ENCODE data around the gene GAB2.

Gene GAB2

GRCh38 chr11:78351979-78352841 is 65.4 kb downstream of the GAB2 start:
- in situ Hi-C loops (cut with HindIII; ENCODE audit: low pct_ligation_motif_present, low pct_unique_long_range_greater_than_20kb, low sequenced_read_pairs): no loop called here
- no peak for DNase-seq

- DNase-seq: no peak
- in situ Hi-C loops (cut with HindIII; ENCODE audit: low pct_ligation_motif_present, low pct_unique_long_range_greater_than_20kb, low sequenced_read_pairs): no loop called here
These were observed 66.4 kb downstream of the GAB2 start for GRCh38 chr11:78351193-78351592.

- no peak for DNase-seq
- in situ Hi-C loops (cut with HindIII; ENCODE audit: low pct_ligation_motif_present, low pct_unique_long_range_greater_than_20kb, low sequenced_read_pairs): no loop called here
These were observed 66.9 kb downstream of the GAB2 start for GRCh38 chr11:78350646-78351165.

GRCh38 chr11:78350091-78350645 is 67.5 kb downstream of the GAB2 start:
- no peak for DNase-seq
- in situ Hi-C loops (cut with HindIII; ENCODE audit: low pct_ligation_motif_present, low pct_unique_long_range_greater_than_20kb, low sequenced_read_pairs): no loop called here

GRCh38 chr11:78349624-78350023 is 68.0 kb downstream of the GAB2 start:
- in situ Hi-C loops (cut with HindIII; ENCODE audit: low pct_ligation_motif_present, low pct_unique_long_range_greater_than_20kb, low sequenced_read_pairs): no loop called here
- DNase-seq: no peak

- DNase-seq: no peak
- in situ Hi-C loops (cut with HindIII; ENCODE audit: low pct_ligation_motif_present, low pct_unique_long_range_greater_than_20kb, low sequenced_read_pairs): no loop called here
These were observed 68.5 kb downstream of the GAB2 start for GRCh38 chr11:78349114-78349513.

- in situ Hi-C loops (cut with HindIII; ENCODE audit: low pct_ligation_motif_present, low pct_unique_long_range_greater_than_20kb, low sequenced_read_pairs): no loop called here
- DNase-seq: no peak
These were observed 69.7 kb downstream of the GAB2 start for GRCh38 chr11:78347956-78348355.

- in situ Hi-C loops (cut with HindIII; ENCODE audit: low pct_ligation_motif_present, low pct_unique_long_range_greater_than_20kb, low sequenced_read_pairs): no loop called here
- no peak for DNase-seq
These were observed 70.8 kb downstream of the GAB2 start for GRCh38 chr11:78346799-78347198.

GRCh38 chr11:78345450-78345849 is 72.2 kb downstream of the GAB2 start:
- in situ Hi-C loops (cut with HindIII; ENCODE audit: low pct_ligation_motif_present, low pct_unique_long_range_greater_than_20kb, low sequenced_read_pairs): no loop called here
- DNase-seq: no peak

- no peak for DNase-seq
- in situ Hi-C loops (cut with HindIII; ENCODE audit: low pct_ligation_motif_present, low pct_unique_long_range_greater_than_20kb, low sequenced_read_pairs): no loop called here
These were observed 72.9 kb downstream of the GAB2 start for GRCh38 chr11:78344676-78345075.

GRCh38 chr11:78344094-78344493 is 73.5 kb downstream of the GAB2 start:
- in situ Hi-C loops (cut with HindIII; ENCODE audit: low pct_ligation_motif_present, low pct_unique_long_range_greater_than_20kb, low sequenced_read_pairs): no loop called here
- no peak for DNase-seq

GRCh38 chr11:78343303-78343702 is 74.3 kb downstream of the GAB2 start:
- in situ Hi-C loops (cut with HindIII; ENCODE audit: low pct_ligation_motif_present, low pct_unique_long_range_greater_than_20kb, low sequenced_read_pairs): no loop called here
- no peak for DNase-seq

- DNase-seq: no peak
- in situ Hi-C loops (cut with HindIII; ENCODE audit: low pct_ligation_motif_present, low pct_unique_long_range_greater_than_20kb, low sequenced_read_pairs): no loop called here
These were observed 75.8 kb downstream of the GAB2 start for GRCh38 chr11:78341841-78342240.

- in situ Hi-C loops (cut with HindIII; ENCODE audit: low pct_ligation_motif_present, low pct_unique_long_range_greater_than_20kb, low sequenced_read_pairs): no loop called here
- DNase-seq: no peak
These were observed 77.1 kb downstream of the GAB2 start for GRCh38 chr11:78340530-78340929.

- in situ Hi-C loops (cut with HindIII; ENCODE audit: low pct_ligation_motif_present, low pct_unique_long_range_greater_than_20kb, low sequenced_read_pairs): no loop called here
- no peak for DNase-seq
These were observed 77.7 kb downstream of the GAB2 start for GRCh38 chr11:78339945-78340344.

- no peak for DNase-seq
- in situ Hi-C loops (cut with HindIII; ENCODE audit: low pct_ligation_motif_present, low pct_unique_long_range_greater_than_20kb, low sequenced_read_pairs): no loop called here
These were observed 78.1 kb downstream of the GAB2 start for GRCh38 chr11:78339483-78339882.

- in situ Hi-C loops (cut with HindIII; ENCODE audit: low pct_ligation_motif_present, low pct_unique_long_range_greater_than_20kb, low sequenced_read_pairs): no loop called here
- DNase-seq: no peak
These were observed 78.9 kb downstream of the GAB2 start for GRCh38 chr11:78338702-78339101.

GRCh38 chr11:78338138-78338537 is 79.5 kb downstream of the GAB2 start:
- in situ Hi-C loops (cut with HindIII; ENCODE audit: low pct_ligation_motif_present, low pct_unique_long_range_greater_than_20kb, low sequenced_read_pairs): no loop called here
- DNase-seq: no peak

- no peak for DNase-seq
- in situ Hi-C loops (cut with HindIII; ENCODE audit: low pct_ligation_motif_present, low pct_unique_long_range_greater_than_20kb, low sequenced_read_pairs): no loop called here
These were observed 80.1 kb downstream of the GAB2 start for GRCh38 chr11:78337554-78337924.
